ENCODE results near the gene LRMDA. TPM values are rescaled to one million over a fixed set of nuclear protein-coding genes. Genes with fewer than 3 reads are reported as not detected.

The LRMDA gene
- total and polyA plus RNA-seq, 10 of the 15 experiments (the other 5 are each of a cell fraction or from before 2014, with no cell fraction given), result 0.07 to 0.54 (median 0.29) TPM; not detected in 4

DNA sequence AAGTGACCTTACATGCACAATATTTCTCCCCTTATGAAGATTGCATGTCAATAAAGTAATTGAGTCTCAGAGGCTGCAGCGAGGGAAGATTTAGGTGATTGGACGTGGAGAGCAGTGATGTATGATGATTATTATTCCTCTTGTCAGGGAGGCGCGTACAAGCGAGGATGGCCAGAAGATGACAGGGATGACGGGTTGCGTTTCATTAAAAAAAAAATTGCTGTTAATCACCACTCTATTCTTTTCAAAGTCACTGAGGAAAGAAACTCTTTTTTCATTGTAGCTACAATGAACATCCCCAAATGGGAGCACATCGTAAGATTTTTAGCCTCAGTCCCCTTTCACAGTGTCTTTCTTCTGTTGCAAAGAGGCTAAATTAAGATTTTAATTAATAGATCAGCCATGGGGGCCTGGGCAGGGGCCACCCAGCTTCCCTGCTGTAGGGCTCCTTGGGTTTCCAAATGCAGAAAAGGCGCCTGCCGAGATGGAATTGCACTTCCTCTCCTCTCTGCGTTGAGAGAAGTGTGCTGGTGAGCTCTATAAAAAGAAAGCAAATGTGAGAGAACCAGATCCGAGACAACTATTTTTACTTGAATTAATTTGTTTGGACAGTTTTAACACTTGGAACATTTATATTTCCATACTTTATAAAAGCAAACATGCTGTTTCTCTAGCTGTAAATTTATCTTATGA lies 998.1 kb downstream of the LRMDA start:
- no TSS peak for BruUV-seq (replicated peaks)
- ChIA-PET CTCF (interaction anchor here (0.7 to 0.9 kb wide), 2 partner anchors 14 to 106 kb away, joined by 3 to 4 read pairs; no protein-coding TSS in a partner anchor), RAD21 (ENCODE audit: unreplicated experiment) (no interaction called here), SMC1A (ENCODE audit: uncharacterized antibody, unreplicated experiment) (interaction anchor here (0.8 to 1.7 kb wide), 7 partner anchors 9 to 555 kb away, joined by 3 read pairs; no protein-coding TSS in a partner anchor), POLR2A (no interaction called here)
- intact Hi-C loops (cut with micrococcal nuclease; ENCODE audit: unreplicated experiment), result no loop called here
- ATAC-seq (no peak), FAIRE-seq (no peak), DNase-seq (ENCODE audit: low read depth, low spot score) (no peak)
- H2AFZ ChIP-seq (ENCODE audit: control insufficient read depth, low read depth, low read length), result no peak overlapping the region
- TF ChIP-seq MAX (IDR thresholded peaks at IDR 0.05; ENCODE audit: low read depth, low read length) (no peak), SUPT20H (IDR thresholded peaks at IDR 0.05; ENCODE audit: borderline replicate concordance, control insufficient read depth, low read depth, low read length) (no peak)
- no peak overlapping the region for H3K9ac ChIP-seq (ENCODE audit: control insufficient read depth, insufficient read depth, low read length)
- no peaks in the 10 kb centered on the region for H3K36me3 ChIP-seq (ENCODE audit: control insufficient read depth in 2 of 2, insufficient read depth in 2 of 2, low read length in 1 of 2)
- no peak overlapping the region for H3K4me3 ChIP-seq
- H3K9me3 ChIP-seq (replicated peaks; ENCODE audit: control insufficient read depth, insufficient read depth, low read length), result no peaks in the 10 kb centered on the region
- no peaks in the 10 kb centered on the region for H3K27me3 ChIP-seq (replicated peaks in 1 of 2; ENCODE audit: control insufficient read depth in 2 of 2, insufficient read depth in 2 of 2, low read length in 1 of 2)
- in situ Hi-C loops (cut with MboI), result no loop called here
- no peaks in the 10 kb centered on the region for H3K4me1 ChIP-seq (ENCODE audit: control insufficient read depth, insufficient read depth, low read length)
- 42% methylated on average over 12 of the region's 12 CpGs for WGBS (ENCODE audit: insufficient coverage, insufficient replicate concordance, low lambda C conversion rate, missing lambda C conversion rate)
- no peaks in the 10 kb centered on the region for H4K20me1 ChIP-seq (ENCODE audit: control insufficient read depth, insufficient read depth)
- H3K27ac ChIP-seq (ENCODE audit: control insufficient read depth, insufficient read depth), result no peak overlapping the region
- H3K4me2 ChIP-seq (ENCODE audit: control insufficient read depth, insufficient read depth), result no peak overlapping the region
- H3K79me2 ChIP-seq (ENCODE audit: control insufficient read depth, insufficient read depth, low read length), result no peaks in the 10 kb centered on the region

- H3K36me3 ChIP-seq (ENCODE audit: control insufficient read depth in 2 of 2, insufficient read depth in 2 of 2, low read length in 1 of 2), result no peaks in the 10 kb centered on the region
- TF ChIP-seq MEF2A (IDR thresholded peaks at IDR 0.05; ENCODE audit: insufficient read depth, low read depth, low read length) (no peak), USF2 (IDR thresholded peaks at IDR 0.05; ENCODE audit: borderline replicate concordance, low read depth, low read length) (no peak), FOXK2 (IDR thresholded peaks at IDR 0.05) (no peak), SIN3A (IDR thresholded peaks at IDR 0.05; ENCODE audit: low read depth, low read length) (no peak), STAT1 (conservative IDR thresholded peaks at IDR 0.05) (no peak), NFYB (IDR thresholded peaks at IDR 0.05; ENCODE audit: insufficient read depth, low read depth, low read length) (no peak)
- RAD21 ChIA-PET (ENCODE audit: unreplicated experiment), result no interaction called here
- H3K27me3 ChIP-seq (replicated peaks in 1 of 2; ENCODE audit: control insufficient read depth in 2 of 2, insufficient read depth in 2 of 2, low read length in 1 of 2), result no peaks in the 10 kb centered on the region
- intact Hi-C loops (cut with micrococcal nuclease; ENCODE audit: unreplicated experiment), result no loop called here
- H3K4me3 ChIP-seq, result no peak overlapping the region
- FAIRE-seq (no peak), ATAC-seq (no peak), DNase-seq (ENCODE audit: low read depth, low spot score) (no peak)
- H3K4me2 ChIP-seq (ENCODE audit: control insufficient read depth, insufficient read depth), result no peak overlapping the region
- CTCF ChIA-PET, result interaction anchor here (0.9 kb wide), 2 partner anchors 13 to 554 kb away, joined by 3 to 4 read pairs; no protein-coding TSS in a partner anchor
- POLR2A ChIA-PET, result no interaction called here
- no peak overlapping the region for H2AFZ ChIP-seq (ENCODE audit: control insufficient read depth, low read depth, low read length)
- H4K20me1 ChIP-seq (ENCODE audit: control insufficient read depth, insufficient read depth), result no peaks in the 10 kb centered on the region
- in situ Hi-C loops (cut with MboI), result no loop called here
- no peak overlapping the region for H3K9ac ChIP-seq (ENCODE audit: control insufficient read depth, insufficient read depth, low read length)
- WGBS (ENCODE audit: insufficient coverage, insufficient replicate concordance, low lambda C conversion rate, missing lambda C conversion rate), result 13% methylated on average over 4 of the region's 4 CpGs
- H3K79me2 ChIP-seq (ENCODE audit: control insufficient read depth, insufficient read depth, low read length), result no peaks in the 10 kb centered on the region
- H3K4me1 ChIP-seq (ENCODE audit: control insufficient read depth, insufficient read depth, low read length), result no peaks in the 10 kb centered on the region
- H3K9me3 ChIP-seq (replicated peaks; ENCODE audit: control insufficient read depth, insufficient read depth, low read length), result no peaks in the 10 kb centered on the region
- BruUV-seq (replicated peaks), result no TSS peak
- SMC1A ChIA-PET (ENCODE audit: uncharacterized antibody, unreplicated experiment), result interaction anchor here (1.0 to 1.7 kb wide), 5 partner anchors 9 to 117 kb away, joined by 3 read pairs; no protein-coding TSS in a partner anchor
- H3K27ac ChIP-seq (ENCODE audit: control insufficient read depth, insufficient read depth), result no peak overlapping the region
These were observed 998.7 kb downstream of the LRMDA start for GRCh38 chr10:76430061-76430645.

All from GM12878 (cell line).